B cell (primary cell): ENCODE measurements around the gene DEFB110. TPM values are rescaled to one million over a fixed set of nuclear protein-coding genes. Genes with fewer than 3 reads are reported as not detected.

Experiments
- ATAC-seq: fragments of 200-7000 bp; cut with Tn5 transposase; one replicate; pipeline ENCODE4 v1.10.0; 2021; ENCODE audit warnings: low read depth, mild to moderate bottlenecking, moderate number of reproducible peaks, moderate library complexity
- CTCF ChIA-PET: fragments of 350-600 bp; sonication (Branson Sonifier 250); formaldehyde crosslinking; loops from one replicate; lab custom pipeline; 2021; ENCODE audit warnings: antibody characterized with exemption, inconsistent platforms; lab: Charles Lee
- POLR2A ChIA-PET: fragments of 350-600 bp; sonication (Branson Sonifier 250); formaldehyde crosslinking; loops from one replicate; lab custom pipeline; 2021; ENCODE audit warnings: antibody characterized with exemption; lab: Charles Lee
- DNase-seq: peaks from one replicate; pipeline ENCODE4 v3.0.0; 2013
- H2AFZ ChIP-seq: 2 replicates; pipeline ENCODE4 v1.6.1; 2012; ENCODE audit warnings: mild to moderate bottlenecking, low read depth, low read length; ENCODE audit not compliant: insufficient read depth, poor library complexity, severe bottlenecking
- H3K27ac ChIP-seq, 2 donors: 1 replicate in 1 of 2; 2 replicates in 1 of 2; pipeline ENCODE4 v1.5.1; 2012 to 2013; ENCODE audit warnings: low read length in 2 of 2, mild to moderate bottlenecking in 2 of 2, moderate library complexity in 1 of 2
- H3K27me3 ChIP-seq, 4 experiments: fragments of 200-600 bp in 1 of 4; sonication (generic) in 1 of 4; replicated peaks in 1 of 4; 1 replicate in 2 of 4; 2 replicates in 2 of 4; pipeline versions ENCODE4 v1.6.1 to v1.7.0; 2013 to 2016; ENCODE audit warnings: low read length in 3 of 4, mild to moderate bottlenecking in 2 of 4, mixed read lengths in 1 of 4, moderate library complexity in 1 of 4; ENCODE audit not compliant: insufficient read depth in 4 of 4, control insufficient read depth in 3 of 4; ENCODE audit errors: control extremely low read depth in 1 of 4
- H3K36me3 ChIP-seq, 2 experiments: replicated peaks in 1 of 2; 1 replicate in 1 of 2; 2 replicates in 1 of 2; pipeline versions ENCODE4 v1.6.1 to v1.7.1; 2013; ENCODE audit warnings: low read length in 1 of 2; ENCODE audit not compliant: insufficient read depth in 2 of 2, control insufficient read depth in 1 of 2; ENCODE audit errors: control extremely low read depth in 1 of 2, extremely low read depth in 1 of 2
- H3K4me1 ChIP-seq, 2 donors: fragments of 200-600 bp in 1 of 2; sonication (generic) in 1 of 2; 1 replicate in 1 of 2; 2 replicates in 1 of 2; pipeline versions ENCODE4 v1.5.1 to v1.6.1; 2013 to 2017; ENCODE audit warnings: low read length in 2 of 2; ENCODE audit not compliant: control insufficient read depth in 2 of 2, insufficient read depth in 2 of 2
- H3K4me2 ChIP-seq: replicated peaks from 2 replicates; pipeline ENCODE3; 2012; ENCODE audit warnings: mild to moderate bottlenecking, low read depth, low read length; ENCODE audit not compliant: poor library complexity, severe bottlenecking
- H3K4me3 ChIP-seq, 5 experiments: fragments of 200-600 bp in 1 of 5; sonication (generic) in 1 of 5; 1 replicate in 3 of 5; 2 replicates in 2 of 5; pipeline versions ENCODE4 v1.5.1 to v1.7.0; 2011 to 2016; ENCODE audit warnings: low read length in 4 of 5, mild to moderate bottlenecking in 4 of 5, low read depth in 2 of 5, control low read depth in 1 of 5, moderate library complexity in 1 of 5; ENCODE audit not compliant: insufficient read depth in 1 of 5; ENCODE audit errors: control extremely low read depth in 1 of 5, extremely low read depth in 1 of 5
- H3K79me2 ChIP-seq: fragments of 200-600 bp; sonication (generic); one replicate; pipeline ENCODE4 v1.6.0; 2016; ENCODE audit warnings: low read length; ENCODE audit not compliant: control insufficient read depth, insufficient read depth
- H3K9ac ChIP-seq: fragments of 200-600 bp; sonication (generic); 2 replicates; pipeline ENCODE4 v1.6.1; 2017; ENCODE audit warnings: mild to moderate bottlenecking, low read length, moderate library complexity
- H3K9me3 ChIP-seq, 3 donors: one replicate each; pipeline versions ENCODE4 v1.6.1 to v1.7.1; 2013; ENCODE audit warnings: low read length in 2 of 3; ENCODE audit not compliant: control insufficient read depth in 2 of 3, insufficient read depth in 1 of 3; ENCODE audit errors: control extremely low read depth in 1 of 3
- H4K20me1 ChIP-seq: 2 replicates; pipeline ENCODE4 v1.6.0; 2012; ENCODE audit warnings: mild to moderate bottlenecking, low read length; ENCODE audit not compliant: insufficient read depth, control insufficient read depth, poor library complexity, severe bottlenecking
- H3K27ac Mint-ChIP-seq: one replicate; pipeline ENCODE4 v1.8.0; 2021; ENCODE audit warnings: mixed read lengths
- H3K27me3 Mint-ChIP-seq: one replicate; pipeline ENCODE4 v1.8.0; 2021; ENCODE audit warnings: mixed read lengths
- H3K4me1 Mint-ChIP-seq: one replicate; pipeline ENCODE4 v1.8.0; 2021; ENCODE audit warnings: mixed read lengths
- H3K4me3 Mint-ChIP-seq: one replicate; pipeline ENCODE4 v1.8.0; 2021; ENCODE audit warnings: mixed read lengths
- H3K9me3 Mint-ChIP-seq: one replicate; pipeline ENCODE4 v1.8.0; 2022; ENCODE audit warnings: mixed read lengths; ENCODE audit not compliant: insufficient read depth
- EZH2 ChIP-seq: IDR thresholded peaks from 2 replicates; pipeline ENCODE4 v1.6.1; 2012; ENCODE audit warnings: borderline replicate concordance, low read depth, mild to moderate bottlenecking, moderate library complexity, low read length; ENCODE audit not compliant: insufficient read depth, poor library complexity, severe bottlenecking
- WGBS: methylation state at CpG from one replicate; pipeline ENCODE4 v1.1.5; 2013; ENCODE audit warnings: missing lambda C conversion rate; ENCODE audit not compliant: insufficient coverage; 5-methylcytosine and 5-hydroxymethylcytosine counted together
- intact Hi-C: fragments of 100-400 bp; cut with micrococcal nuclease; formaldehyde crosslinking; loops from one replicate; pipeline ENCODE4 v1.10.0; 2022
- polyA plus RNA-seq: library from polyadenylated mRNA; depleted of rRNA; stranded (reverse); fragments of >200 nt; gene quantifications from 2 replicates; pipeline ENCODE4 v1.2.3, GENCODE V29; 2012
- total RNA-seq, 2 donors: library from RNA; stranded (reverse); fragments of 120-200 nt in 1 of 2; gene quantifications; 1 replicate in 1 of 2; 2 replicates in 1 of 2; pipeline versions ENCODE4 v1.2.3 to v1.2.4, GENCODE V29; 2013 to 2022
- TF ChIP-seq, protein P1 (sequence below): fragments of 200-600 bp; IDR thresholded peaks from one replicate; pipeline ENCODE4 v1.8.0; 2022; ENCODE audit warnings: antibody characterized with exemption, mild to moderate bottlenecking

DEFB110 gene
- total and polyA plus RNA-seq, 2 donors (not counting 1 experiment from before 2014, with no cell fraction given), result not detected

DNA sequence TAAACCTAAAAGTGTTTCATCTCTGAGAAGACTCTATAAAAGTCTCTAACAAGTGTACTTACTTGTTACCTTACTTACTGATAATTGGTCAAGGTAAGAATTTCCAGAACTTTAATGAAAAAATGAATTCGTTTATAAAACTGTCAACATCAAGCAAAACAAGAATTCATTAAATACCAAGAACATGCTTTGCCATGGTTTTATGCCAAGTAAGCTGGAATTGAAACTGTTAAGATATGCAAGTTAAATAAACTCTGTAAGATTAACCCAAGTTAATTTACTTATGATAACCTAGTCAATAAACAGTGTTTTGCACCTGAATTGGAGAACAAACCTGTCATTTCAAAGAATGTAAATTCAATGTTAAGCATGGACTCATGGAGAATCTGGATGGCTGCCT, 35.2 kb downstream of the DEFB110 start:
- TF ChIP-seq EZH2, result no peak
- TF ChIP-seq, protein P1, sequence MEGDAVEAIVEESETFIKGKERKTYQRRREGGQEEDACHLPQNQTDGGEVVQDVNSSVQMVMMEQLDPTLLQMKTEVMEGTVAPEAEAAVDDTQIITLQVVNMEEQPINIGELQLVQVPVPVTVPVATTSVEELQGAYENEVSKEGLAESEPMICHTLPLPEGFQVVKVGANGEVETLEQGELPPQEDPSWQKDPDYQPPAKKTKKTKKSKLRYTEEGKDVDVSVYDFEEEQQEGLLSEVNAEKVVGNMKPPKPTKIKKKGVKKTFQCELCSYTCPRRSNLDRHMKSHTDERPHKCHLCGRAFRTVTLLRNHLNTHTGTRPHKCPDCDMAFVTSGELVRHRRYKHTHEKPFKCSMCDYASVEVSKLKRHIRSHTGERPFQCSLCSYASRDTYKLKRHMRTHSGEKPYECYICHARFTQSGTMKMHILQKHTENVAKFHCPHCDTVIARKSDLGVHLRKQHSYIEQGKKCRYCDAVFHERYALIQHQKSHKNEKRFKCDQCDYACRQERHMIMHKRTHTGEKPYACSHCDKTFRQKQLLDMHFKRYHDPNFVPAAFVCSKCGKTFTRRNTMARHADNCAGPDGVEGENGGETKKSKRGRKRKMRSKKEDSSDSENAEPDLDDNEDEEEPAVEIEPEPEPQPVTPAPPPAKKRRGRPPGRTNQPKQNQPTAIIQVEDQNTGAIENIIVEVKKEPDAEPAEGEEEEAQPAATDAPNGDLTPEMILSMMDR, result no peak
- H3K4me2 ChIP-seq, result no peak overlapping the region
- ChIA-PET CTCF (no interaction called here), POLR2A (no interaction called here)
- ATAC-seq (no peak), DNase-seq (no peak)
- H3K4me1 ChIP-seq, result no peaks in the 10 kb centered on the region
- H3K79me2 ChIP-seq, result no peaks in the 10 kb centered on the region
- H2AFZ ChIP-seq, result no peak overlapping the region
- no peak overlapping the region for H3K27ac ChIP-seq
- Mint-ChIP-seq H3K4me3 (no peak overlapping the region), H3K9me3 (no peaks in the 10 kb centered on the region), H3K27ac (no peak overlapping the region), H3K27me3 (no peaks in the 10 kb centered on the region), H3K4me1 (no peaks in the 10 kb centered on the region)
- WGBS, result no CpG with 5 or more reads among the region's 1 CpG
- no peaks in the 10 kb centered on the region for H3K27me3 ChIP-seq
- no peaks in the 10 kb centered on the region for H4K20me1 ChIP-seq
- intact Hi-C loops, result no loop called here
- H3K9me3 ChIP-seq, result peaks cover 0 to 4% (median 0%) of the 10 kb centered on the region in 3 donors
- no peaks in the 10 kb centered on the region for H3K36me3 ChIP-seq
- no peak overlapping the region for H3K4me3 ChIP-seq
- H3K9ac ChIP-seq, result no peak overlapping the region

DNA sequence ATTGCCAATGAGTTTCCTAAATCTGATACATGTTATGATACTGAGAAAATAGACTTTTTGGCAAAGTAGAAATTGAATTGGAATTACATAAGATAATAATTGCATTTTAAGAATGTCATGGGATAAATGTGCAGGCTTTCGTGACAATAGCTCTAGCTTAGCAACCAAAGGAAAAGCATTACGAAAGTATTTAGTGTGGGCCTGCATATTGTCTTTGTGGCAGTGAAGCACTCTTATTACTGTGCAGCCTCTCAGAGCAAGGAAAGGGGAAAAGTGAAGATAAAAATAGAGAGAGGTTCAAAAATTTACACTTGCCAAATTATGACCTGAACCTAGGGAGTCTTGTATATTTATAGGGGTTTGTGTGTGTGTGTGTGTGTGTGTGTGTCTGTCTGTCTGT, 39.7 kb downstream of the DEFB110 start:
- no peaks in the 10 kb centered on the region for H3K9me3 ChIP-seq
- no peaks in the 10 kb centered on the region for H3K27me3 ChIP-seq
- H3K36me3 ChIP-seq, result no peaks in the 10 kb centered on the region
- no peak overlapping the region for H3K4me2 ChIP-seq
- H2AFZ ChIP-seq, result no peak overlapping the region
- Mint-ChIP-seq H3K4me1 (peaks cover 2% of the 10 kb centered on the region), H3K9me3 (no peaks in the 10 kb centered on the region), H3K4me3 (no peak overlapping the region), H3K27ac (no peak overlapping the region), H3K27me3 (no peaks in the 10 kb centered on the region)
- H3K79me2 ChIP-seq, result no peaks in the 10 kb centered on the region
- ChIA-PET CTCF (interaction anchor here (1.3 kb wide), 1 partner anchor 11 kb away, joined by 4 read pairs; no protein-coding TSS in a partner anchor), POLR2A (no interaction called here)
- no peak overlapping the region for H3K27ac ChIP-seq
- 94% methylated on average over 2 of the region's 2 CpGs for WGBS
- no peaks in the 10 kb centered on the region for H3K4me1 ChIP-seq
- ATAC-seq, result no peak
- TF ChIP-seq, protein P1, result no peak
- TF ChIP-seq EZH2, result no peak
- H3K9ac ChIP-seq, result no peak overlapping the region
- intact Hi-C loops, result no loop called here
- no peak overlapping the region for H3K4me3 ChIP-seq
- DNase-seq, result no peak
- H4K20me1 ChIP-seq, result no peaks in the 10 kb centered on the region
